HAP-1 (cell line): ENCODE measurements around the gene LOXL3.

Experiments used
- DNase-seq, 2 experiments: peaks; one replicate each; pipeline ENCODE4 v3.0.0-alpha.2; 2016 to 2020; ENCODE audit warnings: low spot score in 2 of 2
- H3K27me3 ChIP-seq: fragments of 250-450 bp; sonication (Bioruptor Pico); 2 replicates; pipeline ENCODE4 v1.5.1; 2020; ENCODE audit warnings: low read depth, mild to moderate bottlenecking, moderate library complexity
- H3K36me3 ChIP-seq: fragments of 250-450 bp; sonication (Bioruptor Pico); replicated peaks from 2 replicates; pipeline ENCODE4 v1.5.1; 2020; ENCODE audit warnings: mild to moderate bottlenecking
- H3K4me1 ChIP-seq: fragments of 250-450 bp; sonication (Bioruptor Pico); 2 replicates; pipeline ENCODE4 v1.5.1; 2020; ENCODE audit warnings: mild to moderate bottlenecking
- H3K4me3 ChIP-seq: fragments of 250-450 bp; sonication (Bioruptor Pico); 2 replicates; pipeline ENCODE4 v1.5.1; 2020; ENCODE audit warnings: mild to moderate bottlenecking, moderate library complexity
- H3K9me3 ChIP-seq: fragments of 250-450 bp; sonication (Bioruptor Pico); 2 replicates; pipeline ENCODE4 v1.5.1; 2020; ENCODE audit warnings: mild to moderate bottlenecking, moderate library complexity
- in situ Hi-C: fragments of 300-500 bp; cut with MboI; formaldehyde crosslinking; loops from 3 replicates; pipeline ENCODE4 v1.14.3; 2020; ENCODE audit warnings: low sequenced_read_pairs, inconsistent platforms, mixed read lengths

Gene LOXL3

DNA sequence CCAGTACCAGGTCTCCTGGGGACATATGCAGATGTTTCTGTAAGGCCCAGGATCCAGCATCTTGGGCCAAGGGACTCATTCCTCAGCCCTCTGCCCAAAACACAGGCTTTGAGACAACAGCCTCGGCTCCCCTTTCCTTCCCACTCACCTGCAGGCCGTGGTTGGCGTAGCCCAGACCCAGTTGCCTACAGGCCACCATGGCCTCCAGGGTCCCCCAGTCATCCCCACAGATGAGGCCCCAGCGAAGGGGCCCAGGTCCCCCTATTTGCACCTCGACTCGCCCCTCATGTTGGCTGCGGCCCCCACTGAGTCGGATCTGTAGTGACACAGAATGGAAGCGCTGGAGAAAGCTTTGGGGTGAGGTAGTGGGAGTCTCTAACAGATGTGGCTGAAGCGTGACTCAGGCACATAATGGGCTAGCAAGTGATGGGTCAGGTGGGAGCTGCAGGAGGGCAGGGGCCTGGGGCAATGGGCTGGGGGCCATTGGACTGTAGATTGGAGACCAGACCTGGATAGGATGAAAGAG, 18.2 kb downstream of the LOXL3 start:
- DNase-seq, result no peak
- Histone ChIP-seq H3K9me3 (no peaks in the 10 kb centered on the region; the same call in 1 of the 2 replicates), H3K27me3 (no peaks in the 10 kb centered on the region), H3K4me3 (no peak overlapping the region), H3K4me1 (peaks cover 5% of the 10 kb centered on the region), H3K36me3 (peaks cover 29% of the 10 kb centered on the region)
- in situ Hi-C loops, result no loop called here

DNA sequence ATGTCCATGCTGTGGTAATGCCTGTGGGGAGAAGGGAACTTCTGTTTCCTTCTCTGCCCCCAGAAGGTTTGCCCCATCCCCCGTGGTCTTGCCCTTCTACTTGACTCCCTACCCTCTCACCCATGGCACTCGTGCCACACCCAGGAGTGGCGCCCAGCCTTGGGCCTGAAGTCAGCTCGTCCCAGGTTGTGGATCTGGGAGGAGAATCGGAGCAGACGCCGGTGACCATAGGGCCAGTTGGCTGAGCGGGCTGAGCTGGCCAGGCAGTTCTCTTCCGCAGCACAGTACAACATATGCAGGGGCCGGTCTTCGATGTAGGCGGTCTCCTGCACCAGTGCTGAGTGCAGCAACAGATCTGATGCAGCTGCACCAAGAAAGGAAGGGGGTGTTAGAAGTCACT, 19.3 kb downstream of the LOXL3 start:
- no peak for DNase-seq
- H3K9me3 ChIP-seq, result no peaks in the 10 kb centered on the region; the same call in 1 of the 2 replicates
- peaks cover 5% of the 10 kb centered on the region for H3K4me1 ChIP-seq
- H3K4me3 ChIP-seq, result no peak overlapping the region
- peaks cover 29% of the 10 kb centered on the region for H3K36me3 ChIP-seq
- in situ Hi-C loops, result no loop called here
- H3K27me3 ChIP-seq, result no peaks in the 10 kb centered on the region

DNA sequence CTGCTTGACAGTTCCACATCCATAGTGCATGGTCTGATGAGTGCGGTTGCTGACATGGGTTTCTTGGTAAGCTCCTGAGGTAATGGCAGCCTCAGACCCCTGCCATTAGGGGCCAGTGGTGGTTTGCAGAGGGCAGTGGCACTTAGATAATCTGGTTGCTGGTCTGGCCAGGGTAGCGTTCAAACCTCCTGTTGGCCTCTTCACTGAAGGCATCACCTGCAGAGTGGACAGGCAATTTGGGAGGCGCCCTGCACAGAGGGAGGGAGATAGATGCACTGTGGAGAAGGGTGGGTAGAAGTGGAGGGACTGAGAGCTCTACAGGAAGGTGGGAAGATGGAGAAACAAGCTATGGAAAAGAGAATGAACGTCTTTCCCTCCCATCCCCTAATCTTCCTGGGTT, 20.3 kb downstream of the LOXL3 start:
- in situ Hi-C loops, result no loop called here
- H3K36me3 ChIP-seq, result peaks cover 32% of the 10 kb centered on the region
- H3K4me1 ChIP-seq, result peaks cover 6% of the 10 kb centered on the region
- no peak overlapping the region for H3K4me3 ChIP-seq
- H3K27me3 ChIP-seq, result no peaks in the 10 kb centered on the region
- no peaks in the 10 kb centered on the region for H3K9me3 ChIP-seq
- DNase-seq, result no peak

DNA sequence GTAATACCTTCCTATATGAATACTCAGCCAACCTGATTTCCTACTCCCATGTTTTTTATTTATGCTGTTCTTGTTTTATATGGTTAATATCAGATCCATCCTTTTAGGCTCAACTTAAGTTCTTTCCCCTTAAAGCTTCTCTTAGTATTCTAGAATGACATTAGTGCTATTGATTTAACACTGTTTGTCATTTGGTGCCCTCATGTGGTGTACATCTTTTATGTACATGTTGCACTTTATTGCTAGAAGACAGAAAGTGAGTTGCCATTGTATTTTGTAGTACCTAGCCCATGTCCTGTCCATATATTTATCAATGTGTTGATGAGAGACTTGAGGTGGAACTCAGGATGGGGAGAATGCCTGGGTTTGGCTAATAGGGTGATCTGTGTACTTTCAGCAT, 21.5 kb downstream of the LOXL3 start:
- Histone ChIP-seq H3K9me3 (no peaks in the 10 kb centered on the region), H3K4me3 (no peak overlapping the region), H3K27me3 (no peaks in the 10 kb centered on the region), H3K4me1 (peaks cover 13% of the 10 kb centered on the region), H3K36me3 (peaks cover 43% of the 10 kb centered on the region)
- in situ Hi-C loops, result no loop called here
- no peak for DNase-seq

DNA sequence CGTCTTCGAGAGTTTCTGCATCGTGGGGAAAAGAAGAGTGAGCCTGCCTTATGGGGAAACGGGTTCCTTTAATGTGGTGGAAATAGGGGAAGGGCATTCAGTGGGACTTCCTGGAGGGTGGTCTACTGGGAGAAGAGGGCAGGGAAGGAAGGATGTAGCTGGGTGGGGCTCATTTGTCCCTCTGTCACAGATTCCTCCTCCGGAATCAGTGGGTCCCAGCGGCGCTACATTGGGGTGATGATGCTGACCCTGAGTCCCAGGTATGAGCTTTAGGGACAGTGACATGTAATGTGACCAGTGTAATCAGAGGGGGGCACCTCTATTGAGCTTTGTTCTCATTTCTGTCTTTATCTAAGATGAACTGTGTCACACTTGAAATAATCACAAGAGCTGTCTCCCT, 22.1 kb downstream of the LOXL3 start:
- H3K36me3 ChIP-seq, result peaks cover 48% of the 10 kb centered on the region
- peaks cover 13% of the 10 kb centered on the region for H3K4me1 ChIP-seq
- DNase-seq, result no peak
- H3K4me3 ChIP-seq, result no peak overlapping the region
- H3K27me3 ChIP-seq, result no peaks in the 10 kb centered on the region
- in situ Hi-C loops, result no loop called here
- no peaks in the 10 kb centered on the region for H3K9me3 ChIP-seq

DNA sequence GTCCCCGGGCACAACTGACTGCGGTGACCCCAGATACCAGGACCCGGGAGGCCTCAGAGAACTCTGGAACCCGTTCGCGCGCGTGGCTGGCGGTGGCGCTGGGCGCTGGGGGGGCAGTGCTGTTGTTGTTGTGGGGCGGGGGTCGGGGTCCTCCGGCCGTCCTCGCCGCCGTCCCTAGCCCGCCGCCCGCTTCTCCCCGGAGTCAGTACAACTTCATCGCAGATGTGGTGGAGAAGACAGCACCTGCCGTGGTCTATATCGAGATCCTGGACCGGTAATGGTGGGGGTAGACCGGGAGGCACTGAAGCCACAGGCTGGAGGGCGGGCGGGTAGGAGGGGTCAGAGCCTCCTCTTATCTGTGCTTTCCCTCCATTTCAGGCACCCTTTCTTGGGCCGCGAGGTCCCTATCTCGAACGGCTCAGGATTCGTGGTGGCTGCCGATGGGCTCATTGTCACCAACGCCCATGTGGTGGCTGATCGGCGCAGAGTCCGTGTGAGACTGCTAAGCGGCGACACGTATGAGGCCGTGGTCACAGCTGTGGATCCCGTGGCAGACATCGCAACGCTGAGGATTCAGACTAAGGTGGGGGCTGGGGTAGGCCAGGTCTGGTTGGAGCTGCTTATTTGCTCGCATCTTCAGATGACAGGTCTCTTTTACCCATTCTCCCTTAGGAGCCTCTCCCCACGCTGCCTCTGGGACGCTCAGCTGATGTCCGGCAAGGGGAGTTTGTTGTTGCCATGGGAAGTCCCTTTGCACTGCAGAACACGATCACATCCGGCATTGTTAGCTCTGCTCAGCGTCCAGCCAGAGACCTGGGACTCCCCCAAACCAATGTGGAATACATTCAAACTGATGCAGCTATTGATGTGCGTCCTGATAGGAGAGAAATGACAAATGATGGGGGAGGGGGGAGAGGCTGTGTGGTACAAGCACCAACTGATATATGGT, 23.2 kb downstream of the LOXL3 start:
- Histone ChIP-seq H3K4me1 (peaks cover 13% of the 10 kb centered on the region), H3K9me3 (no peaks in the 10 kb centered on the region), H3K4me3 (peak overlapping the region; percentile 80), H3K36me3 (peaks cover 58% of the 10 kb centered on the region), H3K27me3 (no peaks in the 10 kb centered on the region)
- peak; percentile 45 to 69 for DNase-seq
- in situ Hi-C loops, result no loop called here

DNA sequence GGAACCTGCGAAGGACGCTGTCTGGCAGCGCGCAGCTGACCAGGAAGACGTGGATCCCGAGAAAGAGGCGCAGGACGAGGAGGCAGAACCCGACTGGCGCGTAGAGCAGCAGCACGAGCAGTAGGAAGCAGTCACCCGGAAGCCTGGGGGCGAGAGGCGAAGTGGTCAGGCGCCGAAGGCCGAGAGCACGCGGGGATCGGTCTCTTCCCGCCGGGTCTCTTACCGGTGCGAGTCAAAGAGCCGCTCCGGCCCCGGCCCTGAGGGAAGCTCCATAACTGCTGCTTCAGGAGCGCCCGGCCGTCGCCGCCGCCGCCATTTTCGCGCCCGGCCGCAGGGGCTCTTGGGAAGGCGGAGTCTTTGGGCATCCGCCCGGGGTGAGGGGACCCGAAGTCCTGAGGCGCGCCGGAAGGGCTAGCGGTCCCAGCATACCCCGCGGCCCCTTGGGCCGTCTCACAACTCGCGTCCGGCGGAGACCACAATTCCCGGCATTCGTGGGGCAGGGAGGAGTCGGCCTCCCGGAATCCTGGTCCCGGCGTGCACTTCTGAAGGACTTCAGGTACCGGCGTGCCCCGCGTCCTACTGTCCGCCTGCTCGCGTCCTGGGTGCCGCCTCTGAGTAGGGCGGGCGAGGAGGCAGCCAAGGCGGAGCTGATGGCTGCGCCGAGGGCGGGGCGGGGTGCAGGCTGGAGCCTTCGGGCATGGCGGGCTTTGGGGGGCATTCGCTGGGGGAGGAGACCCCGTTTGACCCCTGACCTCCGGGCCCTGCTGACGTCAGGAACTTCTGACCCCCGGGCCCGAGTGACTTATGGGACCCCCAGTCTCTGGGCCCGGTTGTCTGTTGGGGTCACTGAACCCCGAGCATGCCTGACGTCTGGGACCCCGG, 24.1 kb downstream of the LOXL3 start, which contains the start of the genes AUP1 and HTRA2:
TSS of gene AUP1 (minus strand) at position 350 of the 882 bp plus-strand sequence. CDS start at position 273, 77 bp downstream.
TSS of gene HTRA2 (plus strand) at position 577 of the 882 bp plus-strand sequence. CDS start at position 651, 74 bp downstream.
- in situ Hi-C loops, result no loop called here
- DNase-seq, result peak; percentile 98 to 99
- H3K9me3 ChIP-seq, result no peaks in the 10 kb centered on the region
- peak within 1 kb of the TSS; percentile 80 for H3K4me3 ChIP-seq
- no peaks in the 10 kb centered on the region for H3K27me3 ChIP-seq
- peaks cover 13% of the 10 kb centered on the region for H3K4me1 ChIP-seq
- peaks cover 58% of the 10 kb centered on the region for H3K36me3 ChIP-seq

DNA sequence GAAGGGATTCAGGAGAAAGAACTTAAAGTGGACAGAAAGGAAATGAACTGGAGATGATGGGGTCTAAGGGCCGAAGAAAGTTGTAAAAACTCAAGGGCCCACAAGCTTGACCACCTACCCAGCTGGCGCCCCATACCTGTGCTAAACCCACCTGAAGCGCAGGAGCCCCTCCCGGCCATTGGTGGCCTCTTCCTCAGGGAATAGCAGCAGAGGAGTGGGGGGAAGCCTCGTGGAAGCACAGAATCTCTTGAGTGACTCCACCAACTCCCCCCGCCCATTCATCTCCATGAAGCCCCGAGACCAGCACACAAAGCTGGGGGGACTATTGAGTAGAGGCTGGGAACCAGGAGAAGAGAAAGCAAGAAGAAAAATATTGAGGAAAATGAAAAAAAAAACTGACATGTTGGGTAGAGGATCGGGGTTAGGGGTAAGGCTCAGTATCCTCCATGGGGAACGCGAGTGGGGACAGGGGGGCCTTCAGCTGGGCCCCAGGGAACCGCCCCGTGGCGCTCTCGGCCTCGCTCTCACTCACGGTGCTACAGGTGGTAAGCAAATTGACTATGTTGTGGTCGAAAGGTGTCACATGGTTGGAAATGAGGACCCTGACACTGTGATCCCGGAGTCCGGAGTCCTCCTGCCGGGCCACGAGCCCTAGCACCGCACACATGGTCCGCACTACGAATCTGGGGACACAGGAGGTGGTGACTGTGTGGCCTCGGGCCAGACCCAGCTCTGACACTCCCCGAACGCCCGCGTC, 25.0 kb downstream of the LOXL3 start:
- Histone ChIP-seq H3K27me3 (no peaks in the 10 kb centered on the region), H3K36me3 (peaks cover 57% of the 10 kb centered on the region), H3K4me3 (peak overlapping the region; percentile 80), H3K4me1 (peaks cover 13% of the 10 kb centered on the region), H3K9me3 (no peaks in the 10 kb centered on the region)
- DNase-seq, result no peak
- in situ Hi-C loops, result no loop called here

DNA sequence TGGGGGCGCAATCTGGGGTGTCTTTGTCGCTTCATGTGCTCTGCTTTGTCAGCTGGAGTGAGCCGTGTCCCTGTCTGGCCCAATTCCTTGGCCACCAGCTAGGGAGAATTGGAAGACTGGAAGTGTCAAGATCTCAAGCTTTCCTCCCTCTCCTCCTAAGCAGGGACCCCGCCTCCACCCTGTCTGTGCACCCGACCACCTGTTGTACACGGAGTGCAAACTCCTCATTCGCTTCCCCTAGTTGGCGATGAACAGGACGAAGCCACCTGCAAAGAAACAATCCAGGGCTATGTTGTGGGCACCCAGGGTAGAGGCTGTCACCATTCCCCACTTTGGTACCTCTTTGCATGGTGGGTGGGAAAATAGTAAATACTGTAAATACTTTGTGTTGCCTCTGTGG, 26.0 kb downstream of the LOXL3 start:
- Histone ChIP-seq H3K9me3 (no peaks in the 10 kb centered on the region), H3K36me3 (peaks cover 47% of the 10 kb centered on the region), H3K27me3 (no peaks in the 10 kb centered on the region), H3K4me1 (peaks cover 13% of the 10 kb centered on the region), H3K4me3 (peak overlapping the region; percentile 80)
- DNase-seq, result no peak
- in situ Hi-C loops, result no loop called here

DNA sequence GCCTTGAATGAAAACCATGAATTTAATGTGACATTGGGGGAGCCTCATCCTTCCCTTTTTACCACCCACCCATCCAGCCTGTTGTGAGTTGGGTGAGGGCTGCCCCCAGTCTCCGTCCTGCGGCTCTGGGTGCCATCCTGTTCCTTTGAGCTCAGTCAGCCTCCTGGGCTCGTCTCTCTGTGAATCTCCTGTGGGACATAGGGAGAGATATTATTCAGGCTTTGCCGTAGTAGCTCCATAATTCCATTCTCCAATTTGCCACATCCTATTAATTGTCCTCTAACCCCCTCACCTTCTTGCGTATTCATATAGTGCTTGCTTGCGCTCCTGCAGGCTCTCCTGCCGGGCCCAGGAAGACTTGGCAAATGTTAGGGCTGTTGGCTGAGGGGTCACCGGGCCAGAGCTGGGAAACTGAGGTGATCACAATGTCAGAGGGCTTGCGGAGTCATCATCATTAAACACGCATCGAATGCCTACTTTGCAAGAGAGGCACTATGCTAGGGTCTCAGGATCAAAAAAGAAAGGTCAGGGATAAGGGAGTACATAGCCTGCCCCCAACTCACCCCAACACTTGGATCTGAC, 27.0 kb downstream of the LOXL3 start:
- no peaks in the 10 kb centered on the region for H3K27me3 ChIP-seq
- no peaks in the 10 kb centered on the region for H3K9me3 ChIP-seq
- peaks cover 13% of the 10 kb centered on the region for H3K4me1 ChIP-seq
- in situ Hi-C loops, result no loop called here
- DNase-seq, result no peak
- H3K4me3 ChIP-seq, result no peak overlapping the region
- peaks cover 38% of the 10 kb centered on the region for H3K36me3 ChIP-seq

DNA sequence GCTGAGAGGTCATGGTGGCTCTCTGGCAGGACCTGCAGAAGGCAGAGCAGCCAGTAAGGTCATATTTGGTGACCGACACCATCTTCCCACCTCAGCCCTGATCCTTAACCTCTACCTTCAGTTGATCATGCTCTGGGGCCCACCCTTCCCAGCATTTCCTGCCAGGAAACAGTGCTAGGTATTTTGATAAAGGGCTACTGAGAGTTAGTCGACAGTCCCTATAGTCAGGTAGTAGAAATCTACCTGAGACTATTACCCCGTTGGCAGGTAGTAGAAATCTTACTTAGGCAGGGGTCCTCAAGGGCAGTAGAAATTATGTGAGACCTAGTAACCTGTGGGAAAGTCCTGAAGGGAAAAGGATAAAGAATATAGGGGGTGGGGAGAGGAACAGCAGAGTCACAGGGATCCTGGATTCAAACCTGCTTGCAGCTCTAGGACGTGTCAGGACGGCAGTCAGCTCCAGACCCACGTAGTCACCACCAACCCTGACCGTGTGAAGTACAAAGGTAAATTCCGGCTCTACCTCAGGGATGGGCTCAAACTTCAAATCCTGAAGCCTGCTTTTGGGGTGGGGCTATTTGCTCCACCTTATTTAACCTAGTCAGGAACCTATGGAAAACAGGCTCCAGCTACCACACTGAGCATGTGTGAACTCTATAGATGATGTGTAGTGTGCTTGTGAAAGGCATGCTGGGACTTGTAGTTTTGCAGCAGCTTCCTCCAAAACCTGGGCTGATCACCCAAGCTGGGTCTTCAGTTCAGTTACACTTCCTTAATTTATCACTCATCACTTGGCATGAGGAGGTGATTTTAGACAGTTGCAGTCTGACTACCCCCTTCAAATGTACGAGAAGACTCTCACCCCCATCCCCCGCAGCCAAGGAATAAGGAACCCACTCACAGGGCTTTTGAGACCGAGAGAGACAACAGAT, 27.8 kb downstream of the LOXL3 start, which contains the start of gene DQX1:
TSS of gene DQX1 (minus strand) at position 515 of the 932 bp plus-strand sequence. CDS start at position 13, 502 bp downstream.
- no peak for DNase-seq
- Histone ChIP-seq H3K36me3 (peaks cover 31% of the 10 kb centered on the region), H3K9me3 (no peaks in the 10 kb centered on the region), H3K4me1 (peaks cover 9% of the 10 kb centered on the region), H3K27me3 (no peaks in the 10 kb centered on the region), H3K4me3 (no peak within 1 kb of the TSS)
- in situ Hi-C loops, result no loop called here
